HUES48 (cell line): Measurements from ENCODE around the gene COX5A.
A peak's percentile ranks its signal among the peaks of the same experiment; 100 is the strongest.

Source experiments
- H3K27ac ChIP-seq: one replicate; pipeline ENCODE4 v1.7.0; 2013; ENCODE audit warnings: low read depth, low read length, inconsistent platforms
- H3K27me3 ChIP-seq: 2 replicates; pipeline ENCODE4 v1.6.1; 2013; ENCODE audit warnings: mild to moderate bottlenecking, low read length; ENCODE audit not compliant: control insufficient read depth, insufficient read depth
- H3K36me3 ChIP-seq: 2 replicates; pipeline ENCODE4 v1.6.1; 2013; ENCODE audit warnings: low read length; ENCODE audit not compliant: control insufficient read depth, insufficient read depth
- H3K4me1 ChIP-seq: 2 replicates; pipeline ENCODE4 v1.6.1; 2013; ENCODE audit warnings: mild to moderate bottlenecking, low read length; ENCODE audit not compliant: control insufficient read depth, insufficient read depth
- H3K4me3 ChIP-seq: 2 replicates; pipeline ENCODE4 v1.5.1; 2013; ENCODE audit warnings: mild to moderate bottlenecking, low read depth, low read length
- H3K9ac ChIP-seq: 2 replicates; pipeline ENCODE4 v1.6.1; 2013; ENCODE audit warnings: mild to moderate bottlenecking, low read depth, low read length, moderate library complexity
- H3K9me3 ChIP-seq: 2 replicates; pipeline ENCODE4 v1.6.1; 2013; ENCODE audit warnings: low read length; ENCODE audit not compliant: control insufficient read depth, insufficient read depth

Gene COX5A

DNA sequence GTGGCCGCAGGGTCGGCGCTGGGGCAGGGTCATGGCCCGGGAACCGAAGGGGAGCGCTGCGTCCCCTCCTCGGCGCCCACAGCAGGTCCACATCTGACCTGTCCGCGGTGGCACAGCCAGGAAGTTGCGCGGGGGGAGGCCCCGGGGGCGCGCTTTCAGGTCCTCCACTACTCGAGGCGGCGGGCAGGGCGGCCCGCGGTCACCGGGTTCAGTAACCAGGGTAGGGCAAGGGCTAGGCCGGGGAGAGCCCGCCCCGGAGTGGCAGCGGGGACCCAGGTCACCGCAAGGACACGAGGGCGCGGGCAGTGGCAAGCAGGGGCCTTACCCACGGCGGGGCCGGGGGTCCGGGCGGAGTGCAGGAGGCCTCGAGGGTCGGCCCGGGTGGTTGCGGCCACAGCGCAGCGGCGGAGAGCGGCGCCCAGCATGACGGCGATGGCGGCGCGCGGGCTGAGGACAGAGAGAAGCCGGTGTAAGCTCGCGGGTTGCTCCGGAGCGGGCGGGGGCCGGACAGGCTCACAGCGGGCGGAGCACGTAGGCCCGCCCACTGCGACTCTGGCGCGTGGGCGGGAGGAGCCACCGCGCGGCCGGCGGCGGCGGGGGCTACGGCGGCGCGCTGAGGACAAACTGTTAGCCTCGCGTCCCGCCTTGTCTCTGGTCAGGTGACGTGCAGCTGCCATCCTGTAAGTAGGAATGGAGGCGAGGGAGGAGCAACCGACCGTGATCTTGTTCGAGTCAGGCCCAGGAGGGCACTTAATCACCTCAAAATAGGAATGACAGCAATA lies at the start of gene COX5A:
COX5A (minus strand) TSS at position 484 of the 782 bp plus-strand sequence; CDS start at position 425, 59 bp downstream.
- Histone ChIP-seq H3K27me3 (no peaks in the 10 kb centered on the region), H3K27ac (peak within 1 kb of the TSS; percentile 96), H3K9me3 (no peaks in the 10 kb centered on the region), H3K4me3 (peak within 1 kb of the TSS; percentile 99), H3K36me3 (peaks cover 17% of the 10 kb centered on the region), H3K4me1 (no peaks in the 10 kb centered on the region), H3K9ac (peak within 1 kb of the TSS; percentile 97)

DNA sequence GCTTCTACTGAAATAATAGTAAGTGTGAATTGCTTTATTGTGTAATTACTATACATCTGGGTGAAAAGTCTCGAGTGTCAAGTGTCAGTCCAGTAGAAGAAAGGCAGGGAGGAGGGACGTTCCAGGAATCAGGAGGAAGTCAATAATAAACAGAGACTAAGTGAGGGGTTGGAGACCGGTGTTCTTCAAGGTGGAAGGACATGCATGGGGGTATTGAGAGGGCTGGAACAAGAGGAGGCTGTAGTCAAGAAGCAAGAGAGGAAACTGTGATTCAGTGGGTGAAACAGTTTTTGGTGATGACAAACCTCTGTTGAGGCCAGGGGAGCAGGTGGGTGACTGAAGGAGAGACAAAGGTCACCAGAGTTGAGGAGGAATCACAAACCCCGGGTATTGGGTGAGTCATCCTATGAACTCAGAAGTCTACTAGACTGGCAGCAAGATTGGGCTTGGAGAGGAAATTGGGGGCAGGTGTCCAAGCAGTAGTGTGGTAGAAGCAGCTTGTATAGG lies 45.9 kb upstream of the COX5A start:
- no peaks in the 10 kb centered on the region for H3K9me3 ChIP-seq
- no peaks in the 10 kb centered on the region for H3K27me3 ChIP-seq
- no peaks in the 10 kb centered on the region for H3K36me3 ChIP-seq
- no peak overlapping the region for H3K27ac ChIP-seq
- no peak overlapping the region for H3K9ac ChIP-seq
- H3K4me1 ChIP-seq = no peaks in the 10 kb centered on the region
- H3K4me3 ChIP-seq = no peak overlapping the region

DNA sequence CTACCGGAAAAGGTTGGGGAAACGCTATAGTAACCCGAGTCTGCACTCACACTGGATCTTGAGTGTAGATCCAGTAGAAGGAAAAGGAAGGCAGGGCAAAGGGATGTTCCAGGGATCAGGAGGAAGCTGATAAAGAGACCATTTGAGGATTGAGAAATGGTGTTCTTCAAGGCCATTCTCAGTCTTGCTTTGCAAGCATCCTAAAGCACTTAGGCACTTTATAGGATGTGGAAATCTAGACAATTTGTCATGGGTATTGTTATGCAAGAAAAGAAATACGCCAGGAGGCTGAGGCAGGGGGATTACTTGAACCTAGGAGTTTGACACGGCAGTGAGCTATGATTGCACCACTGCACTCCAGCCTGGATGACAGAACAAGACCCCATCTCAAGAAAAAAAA lies 44.3 kb upstream of the COX5A start:
- no peaks in the 10 kb centered on the region for H3K27me3 ChIP-seq
- H3K9me3 ChIP-seq = no peaks in the 10 kb centered on the region
- H3K36me3 ChIP-seq = no peaks in the 10 kb centered on the region
- H3K27ac ChIP-seq = no peak overlapping the region
- H3K9ac ChIP-seq = no peak overlapping the region
- H3K4me1 ChIP-seq = no peaks in the 10 kb centered on the region
- no peak overlapping the region for H3K4me3 ChIP-seq

DNA sequence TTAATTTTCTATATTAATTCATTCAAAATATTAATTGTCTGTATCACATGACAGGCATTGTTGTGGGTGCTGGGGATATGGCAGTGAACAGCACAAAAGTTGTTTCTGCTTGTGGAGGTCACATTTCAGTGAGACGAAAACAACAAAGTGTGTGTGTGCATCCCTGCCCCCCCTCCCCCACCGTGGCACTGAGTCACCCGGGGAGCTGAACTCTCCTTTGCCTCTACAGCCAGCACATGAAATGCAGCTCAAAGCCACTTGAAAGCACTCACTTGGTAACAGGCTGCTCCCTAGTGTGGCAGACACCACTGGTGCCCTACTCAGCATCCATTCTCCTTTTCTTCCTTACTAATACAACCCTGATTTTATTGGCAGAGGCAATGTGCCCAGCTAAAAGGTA lies 40.6 kb upstream of the COX5A start:
- no peaks in the 10 kb centered on the region for H3K4me1 ChIP-seq
- H3K27ac ChIP-seq = no peak overlapping the region
- no peaks in the 10 kb centered on the region for H3K27me3 ChIP-seq
- H3K36me3 ChIP-seq = no peaks in the 10 kb centered on the region
- no peak overlapping the region for H3K9ac ChIP-seq
- H3K4me3 ChIP-seq = no peak overlapping the region
- H3K9me3 ChIP-seq = no peaks in the 10 kb centered on the region

DNA sequence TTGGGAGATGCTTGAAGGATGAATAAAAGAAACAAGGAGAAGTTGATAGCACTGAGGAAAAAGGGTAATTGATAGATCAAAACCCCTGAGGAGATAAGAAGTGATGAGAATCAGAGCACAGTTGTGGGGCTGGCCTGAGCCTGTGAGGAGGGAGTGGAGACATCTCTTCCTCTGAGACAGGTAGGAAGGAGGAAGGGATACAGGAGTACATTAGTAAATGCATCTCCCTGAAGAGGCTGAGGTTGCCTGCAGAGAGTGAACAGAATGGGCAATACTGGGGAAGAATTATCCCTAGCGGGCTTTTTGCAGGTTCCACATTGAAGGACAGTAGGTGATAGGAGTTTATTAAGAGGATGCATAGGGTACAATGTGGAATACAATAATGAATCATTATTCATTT lies 40.2 kb upstream of the COX5A start:
- Histone ChIP-seq H3K4me1 (no peaks in the 10 kb centered on the region), H3K9me3 (no peaks in the 10 kb centered on the region), H3K36me3 (no peaks in the 10 kb centered on the region), H3K4me3 (no peak overlapping the region), H3K9ac (no peak overlapping the region), H3K27me3 (no peaks in the 10 kb centered on the region), H3K27ac (no peak overlapping the region)

DNA sequence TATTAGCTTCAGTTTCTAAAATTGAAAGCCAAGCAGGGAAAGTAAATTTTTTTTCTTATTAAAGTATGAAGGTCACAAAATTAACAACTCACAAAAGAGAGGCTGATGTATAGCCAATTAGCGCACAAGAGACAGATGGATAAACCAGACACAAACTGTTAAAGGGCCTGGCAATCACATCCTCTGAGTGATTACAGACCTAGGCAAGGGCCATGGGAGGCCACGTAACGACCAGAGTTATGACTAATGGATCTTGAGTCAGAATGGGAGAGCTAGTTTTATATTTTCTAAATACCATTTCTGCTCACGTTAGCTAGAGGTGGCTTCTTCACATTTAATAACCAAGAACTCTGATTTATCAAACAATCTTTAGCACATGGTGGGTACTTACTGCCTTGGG lies 39.7 kb upstream of the COX5A start:
- Histone ChIP-seq H3K27ac (no peak overlapping the region), H3K9me3 (no peaks in the 10 kb centered on the region), H3K9ac (no peak overlapping the region), H3K36me3 (no peaks in the 10 kb centered on the region), H3K27me3 (no peaks in the 10 kb centered on the region), H3K4me1 (no peaks in the 10 kb centered on the region), H3K4me3 (no peak overlapping the region)

DNA sequence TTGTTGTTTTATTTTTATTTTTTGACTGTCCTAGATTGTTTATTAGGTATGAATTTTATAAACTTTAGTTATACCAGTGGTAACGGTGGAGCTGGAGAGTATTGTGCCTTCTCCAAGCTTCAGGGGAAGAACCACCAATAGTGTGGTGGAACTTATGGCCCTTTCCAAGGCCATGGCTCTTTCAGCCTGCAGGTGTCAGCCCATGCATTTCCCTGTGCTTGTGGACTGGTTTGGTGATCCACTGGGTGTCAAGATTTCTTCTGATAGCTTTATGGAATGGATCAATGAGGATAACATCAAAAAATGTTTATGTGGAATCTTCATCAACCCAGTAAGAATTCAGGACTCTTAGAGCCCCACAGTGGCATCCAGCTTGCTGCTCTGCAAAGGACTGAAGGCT lies 38.3 kb upstream of the COX5A start:
- Histone ChIP-seq H3K4me1 (no peaks in the 10 kb centered on the region), H3K4me3 (no peak overlapping the region), H3K27me3 (no peaks in the 10 kb centered on the region), H3K27ac (no peak overlapping the region), H3K9me3 (no peaks in the 10 kb centered on the region), H3K36me3 (no peaks in the 10 kb centered on the region), H3K9ac (no peak overlapping the region)

DNA sequence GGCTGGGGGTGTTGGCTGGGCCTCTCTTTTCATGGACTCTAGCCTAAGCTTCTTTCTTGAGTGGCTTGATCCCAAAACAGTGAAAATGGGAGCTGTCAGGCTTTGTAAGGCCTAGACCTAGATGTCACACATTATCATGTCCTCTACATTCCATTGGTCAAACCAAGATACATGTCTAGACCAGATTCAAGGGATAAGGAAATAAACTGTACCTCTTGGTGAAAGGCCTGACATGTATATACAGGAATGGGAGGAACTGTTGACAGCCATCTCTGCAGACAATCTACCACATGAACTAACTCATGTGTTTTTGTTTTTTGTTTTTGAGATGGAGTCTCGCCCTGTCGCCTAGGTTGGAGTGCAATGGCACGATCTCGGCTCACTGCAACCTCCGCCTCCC lies 29.8 kb upstream of the COX5A start:
- Histone ChIP-seq H3K4me3 (no peak overlapping the region), H3K27ac (no peak overlapping the region), H3K9ac (no peak overlapping the region), H3K9me3 (no peaks in the 10 kb centered on the region), H3K27me3 (0 out of 2 replicates have a peak, but pooled peaks cover 7% of the 10 kb centered on the region), H3K4me1 (no peaks in the 10 kb centered on the region; the same call in 1 of the 2 replicates), H3K36me3 (no peaks in the 10 kb centered on the region)

DNA sequence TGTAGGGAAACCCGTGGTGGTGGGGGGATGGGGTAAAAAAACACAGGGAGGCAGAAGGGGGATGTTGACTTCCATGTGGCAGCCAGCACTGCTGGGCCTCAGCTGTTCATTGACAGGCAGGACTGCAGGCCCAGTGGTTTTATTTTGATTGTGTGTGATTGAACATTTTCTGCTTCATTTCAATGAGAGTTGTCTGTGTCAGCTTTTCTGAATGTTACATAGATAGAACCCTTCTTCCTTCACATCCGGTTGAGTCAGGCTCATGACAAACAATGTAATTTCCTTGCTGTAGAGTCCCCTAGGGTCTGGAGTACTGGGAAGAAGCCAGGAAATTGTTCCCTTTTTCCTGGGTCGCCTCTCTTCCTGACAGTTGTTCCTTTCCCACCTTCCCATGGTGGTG lies 26.9 kb upstream of the COX5A start:
- Histone ChIP-seq H3K4me3 (no peak overlapping the region), H3K36me3 (no peaks in the 10 kb centered on the region), H3K27ac (no peak overlapping the region), H3K4me1 (peaks cover 1% of the 10 kb centered on the region), H3K27me3 (peaks cover 16% of the 10 kb centered on the region), H3K9me3 (no peaks in the 10 kb centered on the region), H3K9ac (no peak overlapping the region)

DNA sequence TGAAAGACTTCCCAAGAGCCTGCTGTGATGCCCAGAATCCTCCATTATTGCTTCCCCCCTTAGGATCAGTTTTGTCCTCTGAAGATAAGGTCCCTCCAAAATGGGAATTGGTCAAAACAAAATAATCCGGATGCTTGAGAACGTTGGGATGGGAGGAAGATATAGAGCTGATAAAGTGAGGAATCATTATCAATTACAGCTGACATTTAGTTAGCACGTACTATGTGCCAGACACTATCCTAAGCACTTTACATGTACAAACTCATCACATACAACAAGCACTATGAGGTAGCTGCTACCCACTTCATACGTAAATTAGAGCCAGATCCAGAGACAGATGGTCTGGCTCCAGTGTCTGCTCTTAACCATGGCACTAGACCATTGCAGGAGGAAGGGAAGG lies 25.3 kb upstream of the COX5A start:
- no peak overlapping the region for H3K9ac ChIP-seq
- H3K4me3 ChIP-seq = no peak overlapping the region
- no peaks in the 10 kb centered on the region for H3K9me3 ChIP-seq
- H3K36me3 ChIP-seq = no peaks in the 10 kb centered on the region
- H3K27ac ChIP-seq = no peak overlapping the region
- peaks cover 10% of the 10 kb centered on the region for H3K4me1 ChIP-seq
- peaks cover 32% of the 10 kb centered on the region for H3K27me3 ChIP-seq

DNA sequence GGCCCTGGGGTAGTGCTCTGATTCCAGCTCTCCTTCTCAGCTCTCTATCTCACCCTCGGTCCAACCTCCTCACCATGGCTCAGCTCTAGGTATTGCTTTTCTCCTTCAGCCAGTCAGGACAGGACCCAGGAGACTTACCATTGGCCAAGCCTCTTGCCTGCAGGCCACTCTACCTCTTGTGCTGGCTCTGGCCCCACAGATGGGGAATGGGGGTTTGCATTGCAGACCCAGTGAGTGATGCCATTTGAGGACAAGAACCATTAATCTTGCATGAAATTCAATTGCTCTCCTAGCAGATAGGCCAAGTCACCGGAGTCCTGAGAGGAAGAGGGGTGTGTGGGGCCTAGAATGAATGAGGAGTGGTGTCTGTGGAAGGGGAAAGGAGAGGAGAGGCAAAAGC lies 24.8 kb upstream of the COX5A start:
- H3K4me1 ChIP-seq = peaks cover 10% of the 10 kb centered on the region
- H3K27ac ChIP-seq = no peak overlapping the region
- H3K9me3 ChIP-seq = no peaks in the 10 kb centered on the region
- H3K36me3 ChIP-seq = no peaks in the 10 kb centered on the region
- H3K4me3 ChIP-seq = no peak overlapping the region
- H3K27me3 ChIP-seq = peaks cover 37% of the 10 kb centered on the region
- no peak overlapping the region for H3K9ac ChIP-seq
